ENCODE measurements around the gene PPFIBP1. TPM values are rescaled to one million over a fixed set of nuclear protein-coding genes. Genes with fewer than 3 reads are reported as not detected.
A peak's percentile ranks its signal among the peaks of the same experiment; 100 is the strongest.
"Not testable (repeated sequence)": the region's sequence is repeated elsewhere in the genome, so short reads cannot be mapped to it uniquely, and the experiment has no call there.

The PPFIBP1 gene
- total and polyA plus RNA-seq, 2 experiments from 2014 or later = 23.5 to 30.9 TPM

- no peak overlapping the region for H3K4me3 ChIP-seq
Measured at GRCh38 chr12:27732281-27732680, 208.3 kb downstream of the PPFIBP1 start.

DNA sequence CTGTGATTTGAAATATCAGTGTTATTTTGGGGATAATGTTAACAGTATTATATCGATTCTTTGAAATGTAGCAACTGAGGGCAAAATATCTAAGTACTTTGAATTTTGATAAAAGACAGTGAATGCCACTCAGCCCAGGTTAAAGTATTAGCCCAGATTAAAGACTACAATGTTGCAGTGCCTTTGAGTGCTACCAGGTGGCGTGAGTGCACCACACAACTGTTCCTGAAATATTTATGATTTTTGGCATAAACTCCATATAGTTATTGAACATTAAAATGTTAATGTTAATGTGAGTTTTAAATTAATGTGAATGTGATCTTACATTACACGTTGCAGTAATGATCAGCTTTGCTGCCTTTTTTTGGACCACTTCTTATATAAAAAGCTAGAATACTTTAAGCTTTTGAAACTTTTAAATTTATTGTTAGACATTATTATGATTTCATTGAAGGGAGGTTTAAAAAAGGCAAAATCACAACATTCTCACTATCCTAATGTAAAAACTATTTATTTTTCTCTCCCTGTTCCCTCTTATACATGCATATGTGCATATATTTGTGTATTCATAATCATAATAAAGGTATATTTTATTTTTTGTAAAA is 209.1 kb downstream of the PPFIBP1 start:
- peak; percentile 48 to 57 for DNase-seq (ENCODE audit: low read depth in 1 of 2, low spot score in 1 of 2)
- H3K27me3 ChIP-seq = no peaks in the 10 kb centered on the region
- H3K4me1 ChIP-seq (ENCODE audit: low read depth) = no peaks in the 10 kb centered on the region
- H3K36me3 ChIP-seq = peaks cover 43% of the 10 kb centered on the region
- no peaks in the 10 kb centered on the region for H3K9me3 ChIP-seq (ENCODE audit: low read depth)
- H3K27ac ChIP-seq = no peak overlapping the region
- H3K4me3 ChIP-seq = no peak overlapping the region
- TF ChIP-seq, protein P1, sequence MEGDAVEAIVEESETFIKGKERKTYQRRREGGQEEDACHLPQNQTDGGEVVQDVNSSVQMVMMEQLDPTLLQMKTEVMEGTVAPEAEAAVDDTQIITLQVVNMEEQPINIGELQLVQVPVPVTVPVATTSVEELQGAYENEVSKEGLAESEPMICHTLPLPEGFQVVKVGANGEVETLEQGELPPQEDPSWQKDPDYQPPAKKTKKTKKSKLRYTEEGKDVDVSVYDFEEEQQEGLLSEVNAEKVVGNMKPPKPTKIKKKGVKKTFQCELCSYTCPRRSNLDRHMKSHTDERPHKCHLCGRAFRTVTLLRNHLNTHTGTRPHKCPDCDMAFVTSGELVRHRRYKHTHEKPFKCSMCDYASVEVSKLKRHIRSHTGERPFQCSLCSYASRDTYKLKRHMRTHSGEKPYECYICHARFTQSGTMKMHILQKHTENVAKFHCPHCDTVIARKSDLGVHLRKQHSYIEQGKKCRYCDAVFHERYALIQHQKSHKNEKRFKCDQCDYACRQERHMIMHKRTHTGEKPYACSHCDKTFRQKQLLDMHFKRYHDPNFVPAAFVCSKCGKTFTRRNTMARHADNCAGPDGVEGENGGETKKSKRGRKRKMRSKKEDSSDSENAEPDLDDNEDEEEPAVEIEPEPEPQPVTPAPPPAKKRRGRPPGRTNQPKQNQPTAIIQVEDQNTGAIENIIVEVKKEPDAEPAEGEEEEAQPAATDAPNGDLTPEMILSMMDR (IDR thresholded peaks at IDR 0.05; ENCODE audit: low read depth, low read length) = peak; percentile 87

More at GRCh38 chr12:27732281-27732680, 208.3 kb downstream of the PPFIBP1 start:
- no peaks in the 10 kb centered on the region for H3K27me3 ChIP-seq
- H3K4me1 ChIP-seq (ENCODE audit: low read depth) = no peaks in the 10 kb centered on the region
- peak in 1 of 2 donors; percentile 2 for DNase-seq (ENCODE audit: low read depth in 1 of 2, low spot score in 1 of 2)
- peaks cover 35% of the 10 kb centered on the region for H3K36me3 ChIP-seq
- H3K27ac ChIP-seq = no peak overlapping the region
- TF ChIP-seq, protein P1 (IDR thresholded peaks at IDR 0.05; ENCODE audit: low read depth, low read length) = peak; percentile 20
- no peaks in the 10 kb centered on the region for H3K9me3 ChIP-seq (ENCODE audit: low read depth)

GRCh38 chr12:27733791-27734190 is 209.8 kb downstream of the PPFIBP1 start:
- Histone ChIP-seq H3K9me3 (ENCODE audit: low read depth) (no peaks in the 10 kb centered on the region), H3K36me3 (peaks cover 47% of the 10 kb centered on the region), H3K27ac (no peak overlapping the region), H3K4me1 (ENCODE audit: low read depth) (no peaks in the 10 kb centered on the region), H3K27me3 (no peaks in the 10 kb centered on the region), H3K4me3 (no peak overlapping the region)
- TF ChIP-seq, protein P1 (IDR thresholded peaks at IDR 0.05; ENCODE audit: low read depth, low read length) = no peak
- no peak for DNase-seq (ENCODE audit: low read depth in 1 of 2, low spot score in 1 of 2)

DNA sequence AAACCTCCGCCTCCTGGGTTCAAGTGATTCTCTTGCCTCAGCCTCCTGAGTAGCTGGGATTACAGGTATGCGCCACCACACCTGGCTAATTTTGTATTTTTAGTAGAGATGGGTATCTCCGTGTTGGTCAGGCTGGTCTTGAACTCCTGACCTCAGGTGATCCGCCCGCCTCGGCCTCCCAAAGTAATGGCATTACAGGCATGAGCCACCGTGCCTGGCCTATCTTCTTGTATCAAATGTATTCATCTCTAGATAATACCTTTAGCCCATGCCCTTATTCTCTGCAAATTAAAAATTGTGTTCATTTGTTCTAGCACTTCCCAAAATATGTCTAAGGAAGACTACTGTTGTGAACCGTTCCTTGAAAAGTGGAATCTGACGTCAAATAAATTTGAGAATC is 210.3 kb downstream of the PPFIBP1 start:
- H3K4me3 ChIP-seq; H3K9me3 ChIP-seq (ENCODE audit: low read depth); DNase-seq (ENCODE audit: low read depth in 1 of 2, low spot score in 1 of 2); H3K27me3 ChIP-seq; H3K4me1 ChIP-seq (ENCODE audit: low read depth); H3K27ac ChIP-seq: not testable (repeated sequence)
- H3K36me3 ChIP-seq = peaks cover 50% of the 10 kb centered on the region

DNA sequence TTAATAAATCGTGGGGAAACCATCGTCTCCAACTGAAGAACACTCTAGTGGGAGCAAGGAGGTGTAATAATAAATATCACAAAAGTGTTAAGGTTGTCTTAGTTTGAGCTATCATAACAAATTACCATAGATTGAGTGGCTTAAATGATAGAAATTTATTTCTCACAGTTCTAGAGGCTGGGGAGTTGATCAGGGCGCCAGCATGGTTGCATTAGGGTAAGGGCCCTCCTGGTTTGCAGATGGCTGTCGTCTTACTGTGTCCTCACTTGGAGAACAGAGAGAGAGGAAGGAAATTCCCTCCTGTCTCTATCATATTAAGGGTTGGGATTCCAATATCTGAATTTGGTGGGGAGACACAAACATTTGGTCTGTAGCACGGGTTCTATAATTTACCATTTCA is 219.6 kb downstream of the PPFIBP1 start:
- DNase-seq (ENCODE audit: low read depth in 1 of 2, low spot score in 1 of 2) = no peak
- TF ChIP-seq, protein P1 (IDR thresholded peaks at IDR 0.05; ENCODE audit: low read depth, low read length) = no peak
- Histone ChIP-seq H3K4me3 (no peak overlapping the region), H3K9me3 (ENCODE audit: low read depth) (no peaks in the 10 kb centered on the region), H3K36me3 (peaks cover 14% of the 10 kb centered on the region), H3K27ac (no peak overlapping the region), H3K27me3 (no peaks in the 10 kb centered on the region), H3K4me1 (ENCODE audit: low read depth) (no peaks in the 10 kb centered on the region)

Other genes starting within 250 kb of the PPFIBP1 start
- 0.98 and 1.2 TPM in 2 replicates for gene BMAL2, start 191.4 kb upstream of the PPFIBP1 start, total RNA-seq
- 0.72 and 1.4 TPM in 2 replicates for gene BMAL2, start 191.4 kb upstream of the PPFIBP1 start, polyA plus RNA-seq
- not detected in 2 replicates for gene SMCO2, start 77.5 kb upstream of the PPFIBP1 start, total RNA-seq
- not detected in 2 replicates for gene SMCO2, start 77.5 kb upstream of the PPFIBP1 start, polyA plus RNA-seq
- 0.35 and 0.57 TPM in 2 replicates for gene REP15, start 172.2 kb downstream of the PPFIBP1 start, total RNA-seq
- not detected in 2 replicates for gene REP15, start 172.2 kb downstream of the PPFIBP1 start, polyA plus RNA-seq
- 32.0 and 34.4 TPM in 2 replicates for gene MRPS35, start 186.6 kb downstream of the PPFIBP1 start, total RNA-seq
- 63.6 and 73.0 TPM in 2 replicates for gene MRPS35, start 186.6 kb downstream of the PPFIBP1 start, polyA plus RNA-seq

Data from cardiac muscle cell (in vitro differentiated cells and primary cell).